Stomach (tissue), 4 donors: ENCODE results near the gene GIPC2.

Source experiments
- EP300 ChIP-seq: sonication (generic); formaldehyde crosslinking; IDR thresholded peaks from one replicate; pipeline ENCODE4 v1.6.1; 2017; ENCODE audit warnings: antibody characterized with exemption
- POLR2A ChIP-seq, 4 donors: fragments of 450-650 bp; IDR thresholded peaks; one replicate each; pipeline ENCODE4 v1.6.1; 2016; ENCODE audit warnings: antibody characterized with exemption in 4 of 4, control low read depth in 2 of 4, mild to moderate bottlenecking in 1 of 4, moderate library complexity in 1 of 4
- POLR2AphosphoS5 ChIP-seq, 3 donors: sonication (generic); formaldehyde crosslinking; IDR thresholded peaks; one replicate each; pipeline ENCODE4 v1.6.1; 2016; ENCODE audit warnings: antibody characterized with exemption in 3 of 3
- TF ChIP-seq, protein P1 (sequence below), 7 experiments: fragments of 450-650 bp in 4 of 7; fragments of 200-600 bp in 3 of 7; sonication (generic) in 3 of 7; IDR thresholded peaks; one replicate each; pipeline ENCODE4 v1.5.1; 2016 to 2019; ENCODE audit warnings: antibody characterized with exemption in 7 of 7, control low read depth in 2 of 7, mild to moderate bottlenecking in 1 of 7

DNA sequence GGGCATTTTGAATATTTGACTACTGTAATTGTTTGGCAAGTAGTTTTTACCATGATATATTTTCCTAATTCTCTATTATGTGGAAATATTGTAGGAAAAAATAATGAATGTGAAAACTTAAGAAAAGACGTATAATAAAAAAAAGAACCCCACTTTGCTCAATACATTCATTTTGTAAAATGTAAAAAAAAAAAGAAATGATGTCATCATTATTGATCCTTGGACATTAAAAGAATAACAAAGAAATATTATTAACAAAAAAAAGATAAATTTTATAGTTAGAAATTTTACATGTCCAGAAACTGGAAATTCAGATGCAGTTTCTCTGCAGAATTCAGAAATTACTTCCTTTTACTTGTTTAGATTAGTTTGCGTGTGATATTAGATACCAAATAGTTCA, 5.2 kb downstream of the GIPC2 start:
- TF ChIP-seq, protein P1, sequence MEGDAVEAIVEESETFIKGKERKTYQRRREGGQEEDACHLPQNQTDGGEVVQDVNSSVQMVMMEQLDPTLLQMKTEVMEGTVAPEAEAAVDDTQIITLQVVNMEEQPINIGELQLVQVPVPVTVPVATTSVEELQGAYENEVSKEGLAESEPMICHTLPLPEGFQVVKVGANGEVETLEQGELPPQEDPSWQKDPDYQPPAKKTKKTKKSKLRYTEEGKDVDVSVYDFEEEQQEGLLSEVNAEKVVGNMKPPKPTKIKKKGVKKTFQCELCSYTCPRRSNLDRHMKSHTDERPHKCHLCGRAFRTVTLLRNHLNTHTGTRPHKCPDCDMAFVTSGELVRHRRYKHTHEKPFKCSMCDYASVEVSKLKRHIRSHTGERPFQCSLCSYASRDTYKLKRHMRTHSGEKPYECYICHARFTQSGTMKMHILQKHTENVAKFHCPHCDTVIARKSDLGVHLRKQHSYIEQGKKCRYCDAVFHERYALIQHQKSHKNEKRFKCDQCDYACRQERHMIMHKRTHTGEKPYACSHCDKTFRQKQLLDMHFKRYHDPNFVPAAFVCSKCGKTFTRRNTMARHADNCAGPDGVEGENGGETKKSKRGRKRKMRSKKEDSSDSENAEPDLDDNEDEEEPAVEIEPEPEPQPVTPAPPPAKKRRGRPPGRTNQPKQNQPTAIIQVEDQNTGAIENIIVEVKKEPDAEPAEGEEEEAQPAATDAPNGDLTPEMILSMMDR (IDR thresholded peaks at IDR 0.05): no peak
- TF ChIP-seq POLR2A (IDR thresholded peaks at IDR 0.05) (no peak), EP300 (no peak), POLR2AphosphoS5 (IDR thresholded peaks at IDR 0.05) (no peak)
